GM21360 (cell line): ENCODE results near the gene VGLL4.

ENCODE experiments used
- ATAC-seq: cut with Tn5 transposase; IDR thresholded peaks from one replicate; pipeline ENCODE4 v1.9.1; 2021; ENCODE audit warnings: mild to moderate bottlenecking, moderate library complexity; ENCODE audit not compliant: unreplicated experiment

Gene VGLL4

GRCh38 chr3:11553436-11554235 lies 90.1 kb downstream of the VGLL4 start:
- ATAC-seq, result no peak

DNA sequence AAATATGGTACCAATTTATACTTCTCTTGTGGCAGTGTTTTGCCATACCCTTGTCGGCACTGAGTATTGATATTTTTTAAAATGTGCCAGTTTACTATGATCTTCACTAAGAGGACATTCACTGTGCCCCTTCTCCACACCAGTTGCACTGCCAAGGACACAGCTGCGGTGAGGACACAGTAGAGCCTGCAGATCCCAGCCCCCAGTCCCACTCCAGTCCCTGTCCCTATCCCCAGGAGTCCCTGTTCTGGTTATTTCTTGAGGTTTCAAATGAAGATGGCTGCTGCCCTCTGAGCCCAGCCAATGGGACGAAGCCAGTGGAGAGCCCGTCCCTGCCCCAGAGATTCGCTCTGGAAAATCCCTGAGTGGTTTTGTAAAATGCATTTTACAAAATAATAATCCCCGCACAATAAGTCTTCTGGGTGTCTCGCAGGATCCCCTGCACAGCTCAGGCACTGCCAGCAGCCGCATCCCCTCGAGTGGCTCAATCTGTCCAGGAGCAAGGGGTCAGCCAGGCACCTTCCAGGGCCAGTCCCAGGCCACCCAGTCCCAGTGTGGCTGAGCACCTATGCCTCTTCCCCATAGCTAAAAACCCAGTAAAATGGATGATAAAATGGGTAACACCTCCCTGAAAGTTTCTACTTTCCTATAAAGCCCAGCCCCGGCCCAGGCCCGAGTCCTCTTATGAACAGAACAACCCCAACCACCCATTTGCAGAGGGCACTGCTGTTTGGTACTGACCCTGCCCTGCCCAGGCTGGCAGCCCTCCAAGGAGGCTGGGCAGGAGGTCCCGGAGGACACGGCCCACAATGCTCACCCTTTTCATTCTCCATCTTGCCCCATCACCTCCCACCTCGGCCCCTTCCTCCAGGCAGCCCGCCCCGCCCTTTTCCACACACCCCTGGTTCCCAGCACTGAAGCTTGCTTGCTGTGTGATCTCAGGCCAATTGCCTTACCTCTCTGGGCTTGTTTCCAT lies 91.1 kb downstream of the VGLL4 start:
- ATAC-seq, result no peak

DNA sequence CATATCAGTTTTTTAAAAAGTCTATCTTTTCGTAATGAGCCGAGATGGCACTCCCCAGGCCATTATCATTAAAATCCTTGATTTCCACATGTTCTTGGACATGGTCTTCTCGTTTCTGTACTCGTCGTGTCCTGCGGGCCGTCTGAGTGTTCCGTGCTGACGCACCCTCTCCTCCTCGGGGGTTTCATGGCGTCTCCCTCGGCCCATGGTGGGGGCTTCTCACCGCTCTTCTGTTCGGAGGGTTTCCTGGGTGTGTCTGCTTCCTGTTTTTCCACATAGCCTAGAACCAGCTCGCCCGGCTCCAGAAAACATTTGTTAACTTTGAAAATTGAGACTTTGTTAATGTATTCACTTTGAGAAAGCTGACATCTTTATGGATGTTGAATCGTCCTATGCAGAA lies 92.7 kb downstream of the VGLL4 start:
- ATAC-seq, result no peak

GRCh38 chr3:11549580-11550140 lies 94.1 kb downstream of the VGLL4 start:
- ATAC-seq, result no peak

- ATAC-seq, result no peak
These were observed 95.0 kb downstream of the VGLL4 start for GRCh38 chr3:11548721-11549131.

GRCh38 chr3:11547498-11547897 lies 96.2 kb downstream of the VGLL4 start:
- ATAC-seq, result no peak

- no peak for ATAC-seq
These were observed 96.9 kb downstream of the VGLL4 start for GRCh38 chr3:11546657-11547302.

DNA sequence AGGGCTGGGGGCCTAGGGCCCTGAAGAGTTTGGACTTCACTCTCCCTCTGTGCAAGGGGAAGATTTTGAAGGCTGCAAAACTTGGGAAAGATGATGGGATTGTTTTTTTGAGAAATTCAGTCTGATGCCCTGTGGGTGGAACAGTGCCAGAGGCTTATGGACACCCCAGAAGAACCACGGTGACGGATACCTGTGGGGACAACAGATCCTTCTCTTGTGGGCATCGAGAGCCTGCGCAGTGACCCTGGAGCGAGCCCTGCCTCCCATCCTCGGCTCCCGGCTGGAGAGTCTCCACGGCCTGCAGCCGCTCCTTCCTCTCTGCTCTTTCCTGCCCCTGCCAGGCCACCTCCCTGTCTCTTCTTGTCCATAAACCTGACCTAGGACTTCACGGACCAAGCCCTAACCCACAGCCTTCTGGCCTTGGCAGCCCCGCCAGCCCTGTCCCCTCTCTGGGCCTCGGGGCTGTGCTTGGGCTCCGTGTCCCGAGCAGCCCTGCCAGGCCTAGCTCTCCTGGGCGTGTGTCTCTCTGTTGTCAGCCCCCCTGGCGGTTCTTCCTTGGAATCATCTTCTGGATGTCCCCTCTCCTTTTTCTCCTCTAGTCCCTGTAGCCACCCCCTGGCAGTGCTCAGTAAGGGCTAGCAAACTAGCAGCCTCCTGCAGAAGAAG lies 98.4 kb downstream of the VGLL4 start:
- no peak for ATAC-seq

DNA sequence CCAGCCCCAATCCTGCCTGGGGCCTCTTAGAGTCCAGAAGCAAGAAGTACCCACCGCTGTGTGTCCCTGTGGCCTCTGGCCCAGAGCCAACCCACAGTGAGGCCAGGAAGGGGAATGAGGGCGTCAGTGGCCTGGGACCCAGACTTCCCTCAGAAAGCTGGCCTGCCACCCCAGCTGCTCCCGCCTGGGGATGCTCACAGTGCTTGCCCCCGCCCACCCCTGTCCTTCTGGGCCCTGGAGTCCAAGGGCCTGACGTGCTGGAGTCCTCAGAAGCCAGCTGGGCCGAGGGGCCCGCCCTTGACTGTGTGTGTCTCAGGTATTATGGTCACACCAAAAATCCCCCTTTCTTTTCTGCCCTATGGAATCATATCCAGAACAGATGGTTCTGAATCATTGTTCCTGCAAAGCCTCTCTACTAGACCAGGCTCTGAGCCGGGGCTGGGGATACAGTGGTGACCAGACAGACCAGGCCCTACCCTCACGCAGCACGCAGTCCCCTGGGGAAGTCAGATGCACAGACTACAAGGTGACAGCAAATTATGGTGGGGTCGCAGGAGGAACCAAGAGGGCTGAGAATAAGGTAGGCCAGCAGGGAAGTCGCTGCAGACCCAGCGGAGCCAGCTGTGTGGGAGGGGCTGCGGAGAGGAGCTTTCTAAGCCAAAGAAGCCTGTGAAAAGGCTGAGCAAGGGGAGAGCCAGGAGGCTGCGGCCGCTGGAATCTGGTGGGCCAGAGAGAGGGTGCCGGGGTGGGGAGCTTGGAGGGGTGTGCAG lies 99.1 kb downstream of the VGLL4 start:
- ATAC-seq, result no peak

DNA sequence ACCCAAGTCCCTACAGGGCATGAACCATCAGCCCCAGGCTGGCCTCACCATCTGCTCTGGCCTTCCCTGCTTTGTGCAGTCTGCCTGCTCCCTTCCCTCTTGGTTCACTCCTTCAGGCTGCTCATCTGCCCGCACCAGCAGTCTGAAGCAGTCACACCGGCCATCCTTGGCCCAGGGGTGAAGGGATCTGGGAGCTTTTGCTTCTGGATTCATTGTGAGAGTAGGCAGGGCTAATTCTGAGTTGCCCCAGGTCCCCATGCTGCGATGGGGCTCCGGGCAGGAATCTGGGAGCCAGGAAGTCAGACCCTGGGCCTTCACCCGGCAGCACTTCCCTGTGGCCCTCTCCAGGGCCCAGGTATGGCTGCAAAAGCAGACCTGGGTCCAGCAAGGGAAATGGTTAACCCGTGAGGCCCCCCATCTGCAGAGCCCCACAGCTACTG lies 99.7 kb downstream of the VGLL4 start:
- no peak for ATAC-seq

GRCh38 chr3:11543141-11543947 lies 100.4 kb downstream of the VGLL4 start:
- ATAC-seq, result no peak

DNA sequence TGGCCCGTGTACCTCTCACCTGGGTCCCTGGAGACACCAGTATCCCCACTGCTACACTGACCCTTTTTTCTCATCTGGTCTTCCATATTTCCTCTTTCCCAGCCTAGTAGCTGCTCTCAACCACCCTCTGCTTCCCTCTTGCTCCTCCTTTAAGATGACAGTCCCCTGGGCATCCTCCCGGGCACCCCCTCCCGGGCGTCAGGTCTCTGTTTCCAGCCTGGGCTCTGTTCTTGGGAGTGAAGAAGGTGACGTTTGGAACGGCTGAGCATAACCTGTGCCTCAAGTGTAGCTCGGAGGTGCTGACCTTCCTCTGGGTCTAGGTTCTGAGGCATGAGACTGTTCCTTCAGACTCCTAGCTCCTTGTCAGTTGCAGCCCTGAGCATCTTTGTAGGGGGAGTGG lies 101.2 kb downstream of the VGLL4 start:
- no peak for ATAC-seq

DNA sequence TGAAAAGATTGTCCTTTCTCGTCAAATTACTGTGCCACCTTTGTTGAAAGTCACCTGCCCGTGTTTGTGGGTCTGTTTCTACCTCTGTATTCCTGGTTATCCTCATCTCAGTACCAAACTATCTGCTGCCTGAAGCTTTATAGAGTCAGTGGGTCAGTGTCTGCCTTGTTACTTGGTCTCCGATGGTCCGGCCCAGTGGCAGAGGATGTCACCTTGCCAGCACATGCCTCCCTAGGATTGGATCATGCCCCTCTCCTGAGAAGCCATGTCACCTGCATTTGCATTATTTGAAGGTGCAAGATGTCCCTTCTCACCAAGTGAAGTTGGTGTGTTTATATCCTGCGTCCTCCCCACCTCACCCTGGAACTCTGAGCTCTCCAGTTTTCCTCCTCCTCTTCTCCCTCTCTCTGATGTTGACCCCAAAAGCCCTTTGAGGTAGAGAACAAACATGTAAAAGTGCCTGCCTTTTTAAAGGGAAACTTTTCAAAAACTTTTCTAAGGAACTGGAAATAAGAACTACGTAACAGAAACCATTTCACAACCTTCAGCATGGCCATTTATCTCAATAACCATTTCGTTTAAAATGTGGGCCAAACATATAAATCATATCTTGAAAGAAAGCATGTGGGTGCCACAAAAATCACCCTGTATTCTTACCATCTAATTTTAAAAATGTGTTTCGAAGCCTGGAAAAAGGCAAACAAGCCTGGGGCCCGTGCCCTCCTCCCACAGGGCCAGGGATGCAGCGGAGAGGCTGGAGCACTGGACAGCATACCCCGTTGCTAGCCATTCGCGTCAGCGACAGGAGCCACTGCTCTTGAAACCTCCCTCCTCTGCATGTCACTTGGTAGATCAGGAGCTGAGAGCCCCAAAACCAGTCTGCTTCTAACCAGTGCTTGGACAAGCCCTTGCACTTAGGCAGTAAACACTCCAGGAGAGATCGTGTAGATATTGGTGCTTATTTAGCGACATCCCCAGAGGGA lies 102.1 kb downstream of the VGLL4 start:
- no peak for ATAC-seq

- no peak for ATAC-seq
These were observed 104.0 kb downstream of the VGLL4 start for GRCh38 chr3:11539677-11540076.

DNA sequence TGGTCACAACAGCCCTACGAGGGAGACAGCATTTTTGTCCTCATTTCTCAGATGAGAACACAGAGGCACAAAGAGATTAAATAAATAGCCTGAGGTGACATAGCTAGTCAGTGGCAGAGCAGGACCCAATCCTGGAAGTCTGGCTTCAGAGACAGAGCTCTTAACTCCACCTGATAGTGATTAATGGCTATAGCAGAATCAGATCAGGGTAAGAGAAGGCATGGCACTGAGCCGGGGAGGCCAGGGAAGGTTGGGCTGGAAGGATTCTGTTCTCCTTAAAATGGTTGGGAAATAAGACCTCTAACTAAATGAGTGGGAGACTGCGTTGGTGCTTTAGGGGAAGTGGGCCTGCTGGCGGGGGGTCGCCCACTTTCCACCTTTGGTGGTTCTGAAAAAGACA lies 104.5 kb downstream of the VGLL4 start:
- no peak for ATAC-seq

GRCh38 chr3:11538581-11538980 lies 105.1 kb downstream of the VGLL4 start:
- ATAC-seq, result no peak

DNA sequence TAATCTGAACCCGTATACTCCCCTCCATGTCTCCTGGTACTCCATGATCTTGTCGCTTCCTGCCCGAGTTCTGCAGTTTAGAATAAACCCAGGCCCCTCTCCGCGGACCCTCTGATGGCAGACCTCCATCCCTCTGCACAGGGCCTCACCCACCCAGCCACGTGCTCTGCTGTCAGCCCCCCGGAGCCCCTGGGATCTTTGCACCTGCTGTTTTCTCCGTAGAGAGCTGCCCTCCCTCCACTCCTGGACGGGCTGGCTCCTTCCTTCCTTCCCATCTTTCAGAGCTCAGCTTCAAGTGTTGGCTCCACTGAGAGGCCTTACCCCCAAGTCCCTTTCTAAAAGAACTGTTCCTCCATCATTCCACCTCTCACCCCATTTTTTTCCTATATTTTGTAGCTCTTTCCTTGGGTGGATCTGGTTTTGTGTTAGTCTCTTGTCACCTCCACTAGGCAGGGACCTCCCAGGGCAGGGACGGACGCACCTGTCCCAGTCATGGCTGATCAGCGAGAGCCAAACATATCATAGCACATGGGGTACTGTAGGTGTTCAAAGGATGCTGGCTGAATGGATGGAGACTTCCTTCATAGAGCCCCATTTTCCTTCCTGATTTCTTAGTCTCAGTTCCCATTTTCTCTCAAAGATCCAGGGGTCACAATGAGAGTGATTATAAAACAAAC lies 106.6 kb downstream of the VGLL4 start:
- ATAC-seq, result no peak
